Amniotic stem cell (primary cell): ENCODE measurements around the gene OR11A1.

ENCODE experiments used
- DNase-seq: peaks from one replicate; lab custom pipeline; 2025; lab: John Stamatoyannopoulos, UW

Gene OR11A1, protein sequence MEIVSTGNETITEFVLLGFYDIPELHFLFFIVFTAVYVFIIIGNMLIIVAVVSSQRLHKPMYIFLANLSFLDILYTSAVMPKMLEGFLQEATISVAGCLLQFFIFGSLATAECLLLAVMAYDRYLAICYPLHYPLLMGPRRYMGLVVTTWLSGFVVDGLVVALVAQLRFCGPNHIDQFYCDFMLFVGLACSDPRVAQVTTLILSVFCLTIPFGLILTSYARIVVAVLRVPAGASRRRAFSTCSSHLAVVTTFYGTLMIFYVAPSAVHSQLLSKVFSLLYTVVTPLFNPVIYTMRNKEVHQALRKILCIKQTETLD

DNA sequence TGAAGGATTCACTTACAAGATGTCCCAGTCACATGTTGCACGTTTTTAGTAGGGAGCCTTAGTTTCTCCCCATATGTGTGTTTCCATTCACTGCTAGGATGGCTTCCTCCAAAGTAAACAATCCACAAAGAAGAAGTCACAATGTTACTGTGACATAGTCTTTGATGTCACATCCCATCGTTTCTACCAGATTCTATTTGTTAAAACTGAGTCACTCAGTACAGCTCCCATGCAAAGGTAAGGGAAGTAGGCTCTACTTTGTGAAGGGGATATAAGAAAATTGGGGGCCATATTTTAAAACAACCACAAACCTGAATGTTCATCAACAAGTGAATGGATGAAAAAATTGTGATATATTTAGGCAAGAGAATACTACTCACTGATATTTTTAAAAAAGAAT lies at the start of gene OR11A1, which contains the start of gene OR2H1:
Gene OR11A1, minus strand, starts transcription at position 101 of the 400 bp plus-strand sequence. CDS start 29,430 bp downstream, outside the sequence.
Gene OR2H1, plus strand, starts transcription at position 185 of the 400 bp plus-strand sequence. CDS start 4,615 bp downstream, outside the sequence.
- no peak for DNase-seq

DNA sequence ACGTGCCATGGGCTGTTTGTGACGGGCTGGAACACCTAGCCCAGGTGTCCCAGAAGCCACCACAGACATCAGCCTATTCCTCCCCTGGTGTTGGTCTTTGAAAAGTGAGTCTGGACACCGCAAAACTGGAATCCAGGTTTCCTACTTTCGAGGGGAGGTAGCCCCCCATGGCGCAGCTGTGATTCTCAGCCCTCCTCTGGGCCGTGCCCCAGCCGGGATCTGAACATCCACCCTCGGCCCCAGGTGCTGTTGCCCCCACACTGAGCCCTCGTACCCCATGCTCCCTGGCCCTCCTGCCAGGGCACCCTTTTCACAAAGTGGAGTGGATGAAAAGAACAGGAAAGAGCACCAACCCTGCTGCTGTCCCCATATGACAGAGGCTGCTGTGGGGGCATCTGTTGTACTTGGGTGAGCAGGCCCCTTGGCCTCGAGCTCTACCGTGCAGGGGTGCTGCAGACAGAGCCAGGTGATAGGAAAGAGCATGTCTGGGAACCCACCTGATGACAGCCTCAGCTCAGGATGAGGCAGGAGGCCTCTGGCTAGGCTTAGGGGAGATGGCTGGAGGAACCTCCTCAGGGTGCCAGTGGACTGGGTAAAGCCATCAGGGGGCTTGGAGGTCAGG lies 49.7 kb upstream of the OR11A1 start:
- DNase-seq = no peak

DNA sequence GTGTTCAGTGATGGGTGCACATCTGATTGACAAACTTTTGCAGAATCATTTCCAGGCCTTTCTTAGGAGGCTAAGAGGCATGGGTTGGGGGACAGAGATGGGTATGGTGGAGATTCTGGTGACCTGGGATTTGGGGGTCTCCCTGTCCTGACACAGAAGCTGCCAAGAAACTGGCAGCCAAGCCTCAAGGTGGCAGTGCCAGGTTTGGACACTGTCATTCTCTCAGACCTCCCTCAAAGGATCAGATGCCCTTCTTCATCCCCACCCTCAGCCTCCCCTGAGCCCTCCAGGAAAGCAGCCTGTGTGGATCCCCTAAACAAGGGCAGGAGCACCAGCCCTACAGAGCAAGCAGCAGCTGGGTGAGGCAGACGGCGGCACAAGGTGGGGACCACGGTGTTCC lies 48.9 kb upstream of the OR11A1 start:
- no peak for DNase-seq

DNA sequence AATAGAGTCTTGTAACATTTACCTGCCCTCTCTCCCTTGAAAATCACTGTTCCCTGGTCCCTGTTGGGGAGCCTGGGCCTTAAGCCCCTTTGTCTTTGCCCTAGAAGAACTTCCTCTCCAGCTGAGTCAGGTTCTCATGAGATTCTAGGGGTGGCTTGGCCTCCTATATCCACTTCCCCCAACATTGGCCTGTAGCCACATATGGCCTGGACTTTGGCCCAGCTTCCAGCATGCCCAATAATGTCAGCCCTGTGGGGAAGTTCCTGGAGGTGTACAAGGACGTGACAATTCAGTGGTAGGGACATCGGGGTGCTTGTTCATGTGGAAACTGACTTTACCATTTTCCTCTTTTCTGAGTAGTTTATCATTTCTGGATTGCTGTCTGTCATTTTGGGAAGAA lies 48.1 kb upstream of the OR11A1 start:
- no peak for DNase-seq

DNA sequence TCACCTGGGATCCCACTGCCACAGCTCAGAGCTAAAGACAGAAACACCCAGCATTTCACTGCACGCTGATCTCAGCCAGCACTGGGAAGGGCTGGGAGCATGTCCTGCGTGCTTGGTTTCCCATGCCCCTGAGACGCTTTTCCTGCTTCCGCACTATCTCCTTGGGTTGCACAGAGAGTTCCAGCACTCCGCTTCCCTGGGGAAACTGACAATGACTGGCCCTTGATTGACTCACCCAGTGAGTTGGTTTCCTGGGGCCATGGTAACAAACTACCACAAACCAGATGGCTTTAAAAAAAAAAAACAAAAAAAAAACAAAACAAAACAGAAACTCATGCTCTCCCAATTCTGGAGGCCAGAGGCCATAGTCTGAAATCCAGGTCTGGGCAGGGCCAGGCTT lies 45.7 kb upstream of the OR11A1 start:
- DNase-seq = peak; percentile 14

DNA sequence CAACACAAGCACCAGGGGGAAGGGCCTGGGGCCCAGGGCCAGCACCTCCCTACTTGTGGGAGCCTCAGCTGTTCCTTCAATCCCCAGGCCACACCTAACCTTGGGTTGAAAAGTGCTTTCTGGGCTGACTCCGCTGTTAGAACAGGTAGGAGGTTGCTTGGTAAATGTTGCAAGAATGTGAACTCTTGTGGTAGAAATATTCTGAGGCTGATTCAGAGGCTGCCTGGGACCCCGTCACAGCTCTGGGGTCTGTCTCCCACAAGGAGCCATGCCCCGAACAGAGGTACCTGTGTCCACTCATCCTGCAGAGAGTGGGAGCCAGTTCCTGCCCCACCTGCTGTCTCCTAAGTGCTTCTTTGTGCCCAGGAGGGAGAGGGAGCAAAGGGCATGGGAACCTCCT lies 45.3 kb upstream of the OR11A1 start:
- DNase-seq = no peak

DNA sequence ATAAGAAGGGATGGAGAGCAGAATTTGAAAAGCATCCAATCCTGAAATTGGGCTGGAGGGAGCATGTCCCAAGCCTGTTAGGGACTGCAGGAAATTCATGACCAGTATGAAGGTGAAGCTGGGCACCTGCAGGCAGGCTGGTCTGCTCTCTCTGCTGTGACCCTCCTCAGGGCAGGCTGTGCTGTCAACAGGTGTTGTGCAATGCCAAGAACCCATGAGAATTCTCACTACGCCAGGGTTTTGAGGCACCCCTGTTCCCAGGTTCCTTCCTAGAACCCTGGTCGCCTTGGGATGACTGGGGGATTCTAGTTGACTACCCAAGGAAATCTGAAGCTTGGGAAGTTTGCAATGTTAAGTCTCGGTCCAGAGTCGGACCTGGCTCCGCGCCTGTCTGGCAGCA lies 44.2 kb upstream of the OR11A1 start:
- DNase-seq = no peak

DNA sequence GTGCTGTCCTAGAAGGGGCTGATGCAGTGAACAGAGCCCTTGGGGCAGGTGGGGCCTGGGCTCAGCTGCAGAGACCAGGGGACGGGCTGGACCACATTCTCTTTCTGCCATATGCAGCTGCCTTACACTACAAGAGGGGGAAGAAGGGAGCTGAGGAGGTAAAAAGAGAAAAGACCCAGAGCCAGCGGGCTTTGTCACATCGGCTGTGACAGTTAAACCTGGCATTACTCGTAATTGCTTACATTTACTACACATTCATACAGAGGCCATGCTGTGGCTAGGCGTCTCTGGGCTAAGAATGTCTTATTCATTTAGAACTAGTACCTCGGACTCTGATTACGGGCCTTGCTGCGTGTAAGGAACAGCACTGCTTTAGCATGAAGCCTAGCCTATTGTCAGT lies 43.7 kb upstream of the OR11A1 start:
- no peak for DNase-seq

DNA sequence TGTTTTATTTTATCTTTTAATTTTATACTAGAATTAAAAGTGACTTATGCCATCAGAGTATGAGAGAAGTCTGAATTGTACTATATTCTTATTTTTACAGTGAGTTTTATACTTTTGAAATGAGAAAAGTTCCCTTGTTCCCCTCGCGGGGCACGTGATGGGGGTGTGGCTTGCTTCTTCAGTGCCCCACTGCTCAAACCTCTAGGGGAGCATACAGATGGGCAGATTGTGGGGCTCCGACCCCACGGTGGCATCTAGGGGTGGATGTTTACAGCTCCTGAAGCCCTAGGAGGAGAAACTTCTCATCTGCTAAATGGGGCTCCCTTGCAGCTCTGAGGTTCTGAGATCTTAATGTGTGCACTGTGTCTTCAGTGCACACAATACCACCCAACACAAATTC lies 42.8 kb upstream of the OR11A1 start:
- no peak for DNase-seq

DNA sequence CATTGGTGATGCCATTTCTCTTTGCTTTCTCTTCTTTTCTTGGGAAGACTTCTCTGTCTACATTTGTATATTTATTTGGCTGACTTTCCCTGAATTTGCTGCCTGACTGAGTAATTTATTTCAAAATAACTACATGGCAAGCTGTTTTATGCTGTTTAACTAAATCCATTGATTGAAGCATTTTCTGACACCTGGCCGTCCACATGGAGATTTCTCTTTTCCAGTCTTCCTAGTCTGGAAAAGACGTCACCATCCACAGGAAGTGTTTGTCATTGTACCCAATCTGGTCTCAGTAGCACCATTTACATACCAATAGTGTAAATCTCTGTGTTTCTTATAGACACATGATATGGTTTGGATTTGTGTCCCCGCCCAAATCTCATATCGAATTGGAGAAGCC lies 40.1 kb upstream of the OR11A1 start:
- DNase-seq = no peak

DNA sequence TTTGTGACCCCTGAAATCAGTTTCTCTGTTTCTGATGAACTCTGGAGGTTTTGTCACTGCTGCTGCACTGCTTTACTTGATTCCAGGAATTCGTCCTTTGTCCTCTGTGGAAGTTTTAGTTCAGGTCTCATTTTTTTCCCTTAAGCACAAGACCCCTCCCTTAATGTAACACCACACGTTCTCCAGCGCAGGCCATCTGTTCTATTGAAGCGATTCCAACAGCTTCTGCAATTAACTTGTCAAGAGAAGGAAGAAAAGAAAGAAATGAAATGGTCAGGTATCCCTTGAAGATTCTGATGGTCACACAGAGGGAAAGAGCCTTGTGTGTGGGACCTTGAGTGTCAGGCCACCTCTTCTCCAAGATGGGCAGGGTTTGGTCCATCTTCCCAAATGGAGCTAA lies 38.7 kb upstream of the OR11A1 start:
- no peak for DNase-seq

DNA sequence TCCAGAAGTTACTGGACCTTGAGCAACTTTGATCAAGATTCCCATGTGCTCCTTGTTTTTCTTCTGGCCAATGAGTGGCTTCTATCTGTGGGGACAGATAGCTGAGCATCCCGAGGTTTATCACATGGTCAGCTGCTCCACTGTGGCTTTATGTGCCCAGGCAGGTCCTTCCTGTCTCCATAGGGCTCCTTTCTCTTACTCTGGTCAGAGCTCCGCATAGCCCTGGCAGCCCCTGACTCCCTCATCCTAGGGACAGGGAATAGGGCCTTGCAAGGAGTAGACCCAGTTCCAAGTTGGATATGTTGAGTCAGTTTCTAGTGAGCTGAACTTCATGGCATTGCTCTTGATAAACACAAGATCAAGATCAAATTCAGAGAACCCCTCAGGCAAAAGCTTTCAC lies 37.3 kb upstream of the OR11A1 start:
- DNase-seq = no peak

DNA sequence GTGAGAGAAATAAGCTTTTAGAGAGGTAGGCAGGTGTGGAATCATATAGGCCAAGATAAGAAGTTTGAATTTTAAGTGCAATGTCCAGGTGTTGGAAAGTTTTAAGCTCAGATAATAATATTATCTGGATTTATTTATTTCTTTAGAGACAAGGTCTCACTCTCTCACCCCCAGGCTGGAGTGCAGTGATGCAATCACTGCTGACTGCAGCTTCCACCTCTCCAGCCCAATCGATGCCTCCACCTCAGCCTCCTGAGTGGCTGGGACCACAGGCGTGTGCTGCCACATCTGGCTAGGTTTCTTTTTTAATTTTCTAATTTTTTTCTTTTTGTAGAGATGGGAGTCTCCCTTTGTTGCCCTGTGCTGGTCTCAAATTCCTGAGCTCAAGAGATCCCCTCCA lies 36.4 kb upstream of the OR11A1 start:
- no peak for DNase-seq

DNA sequence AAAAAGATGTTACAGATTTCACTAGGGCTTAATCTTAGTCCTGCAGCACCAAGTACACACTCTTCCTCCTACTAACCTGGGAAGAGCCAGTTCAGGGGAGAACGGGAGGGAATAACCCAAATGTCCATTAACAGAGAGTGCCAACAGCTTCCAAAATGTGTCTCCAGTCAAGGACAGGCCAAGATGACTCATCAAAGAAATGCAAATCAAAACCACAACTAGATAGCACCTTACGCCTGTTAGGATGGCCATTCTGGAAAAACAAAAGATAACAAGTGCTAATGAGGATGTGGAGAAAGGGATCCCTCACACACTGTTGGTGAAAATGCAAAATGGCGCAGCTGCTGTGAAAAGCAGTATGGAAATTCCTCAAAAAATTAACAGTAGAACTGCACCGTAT lies 34.7 kb upstream of the OR11A1 start:
- no peak for DNase-seq

DNA sequence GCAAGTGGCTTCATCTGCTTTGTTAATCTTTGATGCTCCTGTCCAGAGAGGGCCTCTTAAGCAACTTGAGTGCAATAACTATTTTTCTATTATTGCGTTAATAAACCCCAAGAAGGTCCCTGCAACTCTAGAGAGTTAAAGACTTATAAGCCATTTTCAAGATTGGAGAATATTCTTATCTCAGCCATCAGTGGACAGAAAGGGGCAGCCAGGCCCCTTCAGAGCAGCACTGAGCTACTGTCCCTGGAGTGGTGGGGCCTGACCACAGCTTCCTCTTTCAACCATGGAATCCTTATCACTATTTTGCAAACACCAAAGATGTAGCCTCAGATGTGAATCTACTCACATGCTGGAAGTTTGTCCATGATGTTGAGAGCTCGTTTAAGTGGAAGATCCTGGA lies 33.7 kb upstream of the OR11A1 start:
- DNase-seq = no peak

DNA sequence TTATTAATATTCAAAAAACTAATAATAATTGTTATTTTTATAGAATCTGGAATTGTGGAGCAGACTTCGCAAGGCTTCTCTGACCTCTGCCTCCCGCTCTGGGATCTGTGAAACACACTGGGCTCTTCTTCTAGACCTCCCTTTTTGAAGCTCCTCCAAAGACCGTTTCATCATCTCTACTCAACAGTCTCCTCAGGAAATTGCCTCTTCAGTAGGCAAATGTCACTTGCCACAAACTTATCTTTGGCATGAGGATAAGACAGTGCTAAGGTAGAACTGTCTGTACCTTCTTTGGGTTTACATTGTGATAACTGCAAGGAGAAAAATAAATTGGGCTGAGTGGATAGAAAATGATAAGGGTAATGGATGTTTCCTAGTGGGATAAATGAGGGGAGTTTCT lies 33.2 kb upstream of the OR11A1 start:
- DNase-seq = no peak

DNA sequence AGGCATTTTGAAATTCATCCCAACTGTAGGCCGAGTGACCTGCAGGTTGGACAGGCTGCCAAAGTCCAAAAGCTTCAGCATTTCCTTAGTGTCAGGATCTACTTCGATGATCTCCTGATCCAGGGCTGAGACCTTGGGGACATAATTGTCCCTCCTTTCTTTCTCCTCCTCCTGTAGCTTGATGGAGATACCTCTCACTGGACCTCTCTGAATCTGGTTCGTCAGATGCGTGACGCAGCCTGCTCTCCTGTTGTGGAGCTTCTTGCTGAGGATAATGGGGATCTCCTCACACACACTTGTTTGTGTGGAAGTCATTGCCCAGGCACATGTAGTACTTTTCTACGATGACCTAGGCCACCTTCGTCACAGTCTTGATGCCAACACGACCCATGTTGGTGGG lies 32.4 kb upstream of the OR11A1 start:
- DNase-seq = no peak

DNA sequence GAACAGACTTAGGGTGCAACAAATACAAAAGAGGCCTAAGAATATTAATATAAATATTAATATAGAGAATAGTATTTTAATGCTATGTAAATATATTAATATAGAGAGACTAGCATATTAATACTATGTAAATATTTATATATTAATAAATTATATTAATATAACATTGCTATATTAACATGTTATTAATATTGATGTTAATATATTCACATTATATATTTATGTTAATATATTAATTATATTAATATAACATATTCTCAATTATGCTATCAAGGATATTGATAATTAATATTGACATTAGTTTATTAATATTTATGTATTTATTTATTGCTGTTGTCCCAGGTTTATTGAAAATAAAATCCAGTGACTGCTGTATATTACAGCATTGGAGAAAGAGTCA lies 32.0 kb upstream of the OR11A1 start:
- DNase-seq = no peak

DNA sequence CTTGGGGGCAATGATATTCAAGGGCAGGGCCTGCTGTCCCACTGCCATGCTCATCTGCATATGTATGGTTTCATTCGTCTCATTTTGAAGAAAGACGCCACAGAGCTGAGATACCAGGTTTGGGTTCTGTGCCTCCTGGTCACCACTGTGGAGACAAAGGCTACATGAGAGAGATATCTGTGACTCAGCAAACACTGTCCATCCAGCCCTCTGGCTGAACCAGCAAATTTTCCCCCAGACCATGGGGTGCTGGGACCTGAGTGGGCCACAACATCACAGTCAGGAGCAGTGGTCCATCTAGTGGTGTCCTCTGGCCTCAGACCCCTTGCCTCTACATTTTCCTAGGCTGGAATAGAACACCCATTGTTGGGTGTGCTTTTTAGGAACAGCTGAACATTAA lies 30.8 kb upstream of the OR11A1 start, which contains the start of gene MAS1L:
Gene MAS1L, minus strand, starts transcription at position 297 of the 400 bp plus-strand sequence. Its CDS starts 54 bp downstream, at position 243.
- DNase-seq = no peak

DNA sequence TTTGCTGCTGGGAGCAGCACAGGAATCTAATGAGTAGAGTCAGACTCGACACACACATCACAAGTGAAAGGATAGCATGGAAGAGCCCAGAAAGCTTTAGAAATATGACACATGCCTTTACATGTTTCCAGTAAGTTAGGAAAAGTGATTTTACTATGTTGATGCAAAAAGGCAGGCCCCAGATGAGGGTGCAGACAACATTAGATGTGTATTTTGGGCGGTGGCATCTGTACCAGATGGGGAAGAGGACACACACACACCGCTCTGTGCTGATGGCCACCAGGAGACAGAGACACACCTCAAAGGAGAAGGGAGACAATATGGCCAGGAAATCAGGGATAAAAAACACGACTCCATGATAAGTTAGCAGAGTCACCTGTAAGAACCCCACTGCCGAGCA lies 30.3 kb upstream of the OR11A1 start:
- no peak for DNase-seq

DNA sequence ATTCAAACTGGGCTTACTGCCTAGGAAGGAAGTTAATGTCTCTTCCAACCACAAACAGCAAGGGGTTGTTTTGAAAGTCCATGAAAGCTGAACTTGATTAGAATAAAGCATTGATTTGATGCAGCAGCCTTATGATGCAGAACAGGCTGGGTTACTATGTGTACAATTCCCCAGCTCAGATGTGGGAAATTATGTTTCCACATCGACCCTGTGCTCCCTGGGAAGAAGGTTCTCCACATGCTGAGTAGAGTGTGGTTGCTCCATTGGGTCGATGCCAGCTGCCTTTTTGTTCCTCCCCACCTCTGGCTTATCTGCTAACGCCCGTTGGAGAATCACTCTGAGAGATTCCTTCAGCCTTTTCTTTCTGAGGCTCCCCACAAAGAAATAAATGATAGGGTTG lies 29.7 kb upstream of the OR11A1 start:
- no peak for DNase-seq

DNA sequence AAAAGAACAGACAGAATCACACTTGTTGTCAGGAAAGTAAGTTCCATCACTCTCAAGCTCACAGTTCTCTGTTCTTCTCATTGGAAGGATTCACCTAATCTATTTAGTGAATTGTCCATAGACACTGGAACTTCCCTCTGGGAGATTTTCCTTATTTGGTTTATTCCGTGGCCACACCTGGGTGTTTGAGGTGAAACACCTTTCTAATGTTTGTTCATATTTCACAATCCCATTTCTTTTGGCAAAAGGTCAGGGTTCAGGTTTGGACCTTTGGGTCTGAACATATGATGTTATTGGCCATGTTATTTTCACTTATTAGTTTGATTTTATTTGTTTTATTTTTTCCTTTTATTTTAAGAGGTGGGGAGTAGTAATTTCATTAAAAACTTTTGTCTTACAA lies 26.9 kb upstream of the OR11A1 start:
- no peak for DNase-seq

DNA sequence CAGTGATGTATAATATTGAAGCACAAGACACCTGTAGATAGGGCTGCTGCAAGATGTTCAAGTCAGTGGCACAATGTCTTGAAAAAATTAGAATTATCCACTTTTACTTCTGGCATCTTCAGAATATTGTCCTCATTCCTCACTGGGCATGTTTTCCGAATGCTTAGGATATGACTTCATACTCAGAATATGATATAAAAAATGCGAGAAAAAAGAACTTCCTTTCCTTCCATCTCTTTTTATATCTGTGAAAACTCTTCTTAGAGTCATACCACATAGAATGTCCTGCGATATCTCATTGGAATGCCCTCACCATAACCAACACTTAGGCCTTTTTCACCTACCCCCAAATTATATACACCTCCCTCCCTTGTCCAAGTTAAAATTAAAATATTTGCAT lies 26.3 kb upstream of the OR11A1 start:
- DNase-seq = no peak

DNA sequence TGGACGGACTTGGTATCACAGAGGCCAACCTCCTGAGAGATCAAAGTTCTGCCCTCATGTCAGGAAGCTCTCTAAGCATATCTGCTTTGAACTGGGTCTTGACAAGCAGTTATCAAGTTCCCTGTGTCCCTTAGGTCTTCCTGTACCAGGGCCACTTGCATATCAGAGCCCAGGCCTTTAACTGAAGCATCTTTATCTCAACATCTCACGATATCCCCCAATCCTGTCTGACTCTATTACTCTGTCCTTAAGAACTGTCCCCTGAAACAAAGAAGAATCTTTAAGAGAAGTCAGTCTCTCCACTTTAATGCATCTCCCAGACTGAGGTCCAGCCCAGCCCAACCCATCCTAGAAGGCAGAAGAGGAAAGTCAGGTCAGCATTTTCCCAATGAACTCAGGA lies 22.7 kb upstream of the OR11A1 start:
- DNase-seq = no peak
